PC-3 (cell line): ENCODE results near the gene FAM219B. TPM values are rescaled to one million over a fixed set of nuclear protein-coding genes. Genes with fewer than 3 reads are reported as not detected.

Experiments used
- ATAC-seq: fragments of 200-7000 bp; cut with Tn5 transposase; 2 replicates; pipeline ENCODE4 v1.9.1; 2020; ENCODE audit warnings: mild to moderate bottlenecking, moderate library complexity
- BruUV-seq: library from RNA; stranded (reverse); fragments of 400-500 nt; replicated peaks from 2 replicates; lab custom pipeline; 2021; lab: Mats Ljungman, UMichigan
- CTCF ChIA-PET: fragments of 300-600 bp; sonication (Branson Sonifier 250); formaldehyde crosslinking; loops from one replicate; lab custom pipeline; 2022; ENCODE audit warnings: antibody characterized with exemption; lab: Charles Lee
- POLR2A ChIA-PET: fragments of 300-600 bp; sonication (Branson Sonifier 250); formaldehyde crosslinking; loops from one replicate; lab custom pipeline; 2022; ENCODE audit warnings: antibody characterized with exemption; ENCODE audit not compliant: unreplicated experiment; lab: Charles Lee
- DNase-seq: peaks from one replicate; pipeline ENCODE4 v3.0.0-alpha.2; 2015
- H2AFZ ChIP-seq: fragments of 300-600 bp; sonication (generic); 2 replicates; pipeline ENCODE4 v1.6.0; 2016; ENCODE audit warnings: antibody characterized with exemption, low read length
- H3F3A ChIP-seq: fragments of 300-600 bp; sonication (generic); one replicate; pipeline ENCODE4 v1.6.0; 2017; ENCODE audit warnings: antibody characterized with exemption, low read length, control low read depth, mild to moderate bottlenecking; ENCODE audit not compliant: unreplicated experiment
- H3K27ac ChIP-seq: fragments of 300-600 bp; sonication (generic); 2 replicates; pipeline ENCODE4 v1.5.1; 2016; ENCODE audit warnings: mild to moderate bottlenecking, low read length
- H3K27me3 ChIP-seq: fragments of 300-600 bp; sonication (generic); 2 replicates; pipeline ENCODE4 v1.6.1; 2016; ENCODE audit warnings: low read length, mixed read lengths
- H3K36me3 ChIP-seq: fragments of 300-600 bp; sonication (generic); 2 replicates; pipeline ENCODE4 v1.6.1; 2016; ENCODE audit warnings: low read depth, mixed run types, low read length, mixed read lengths
- H3K4me1 ChIP-seq: fragments of 300-600 bp; sonication (generic); 2 replicates; pipeline ENCODE4 v1.5.1; 2016; ENCODE audit warnings: low read length; ENCODE audit not compliant: insufficient read depth
- H3K4me2 ChIP-seq: fragments of 300-600 bp; sonication (generic); 2 replicates; pipeline ENCODE4 v1.6.0; 2016; ENCODE audit warnings: low read length
- H3K4me3 ChIP-seq: fragments of 300-600 bp; sonication (generic); 2 replicates; pipeline ENCODE4 v1.5.1; 2016; ENCODE audit warnings: mild to moderate bottlenecking, low read length, mixed read lengths
- H3K79me2 ChIP-seq: fragments of 300-600 bp; sonication (generic); 2 replicates; pipeline ENCODE4 v1.6.1; 2017; ENCODE audit warnings: low read length, mixed read lengths
- H3K9ac ChIP-seq: fragments of 300-600 bp; sonication (generic); 2 replicates; pipeline ENCODE4 v1.6.0; 2016; ENCODE audit warnings: mild to moderate bottlenecking, low read length
- H3K9me2 ChIP-seq: fragments of 300-600 bp; sonication (generic); replicated peaks from 2 replicates; pipeline ENCODE4 v1.6.1; 2016; ENCODE audit warnings: mixed run types, low read length, mixed read lengths
- H3K9me3 ChIP-seq: fragments of 300-600 bp; sonication (generic); 2 replicates; pipeline ENCODE4 v1.6.1; 2016; ENCODE audit warnings: low read length, mixed read lengths
- H4K20me1 ChIP-seq: fragments of 300-600 bp; sonication (generic); 2 replicates; pipeline ENCODE4 v1.6.1; 2016; ENCODE audit warnings: low read length, mixed read lengths
- EZH2 ChIP-seq: fragments of 300-600 bp; sonication (generic); IDR thresholded peaks from one replicate; pipeline ENCODE4 v1.6.1; 2017; ENCODE audit warnings: antibody characterized with exemption, mild to moderate bottlenecking, low read length; ENCODE audit not compliant: unreplicated experiment
- EZH2phosphoT487 ChIP-seq: fragments of 300-600 bp; sonication (generic); IDR thresholded peaks from 2 replicates; pipeline ENCODE4 v1.6.1; 2018; ENCODE audit warnings: mild to moderate bottlenecking, antibody characterized with exemption, low read length, borderline replicate concordance
- intact Hi-C: fragments of 100-400 bp; cut with micrococcal nuclease; formaldehyde crosslinking; loops from 2 replicates; pipeline ENCODE4 v1.9.0; 2023
- total RNA-seq: library from RNA; depleted of rRNA; stranded (reverse); fragments of >200 nt; gene quantifications from 2 replicates; pipeline ENCODE4 v1.2.3, GENCODE V29; 2014
- TF ChIP-seq, protein P1 (sequence below): fragments of 300-600 bp; sonication (generic); conservative IDR thresholded peaks from 2 replicates; pipeline ENCODE4 v1.5.1; 2017; ENCODE audit warnings: antibody characterized with exemption, low read depth, mild to moderate bottlenecking, low read length

The FAM219B gene
- total RNA-seq, 1 experiment from 2014 or later: 23.8 TPM

DNA sequence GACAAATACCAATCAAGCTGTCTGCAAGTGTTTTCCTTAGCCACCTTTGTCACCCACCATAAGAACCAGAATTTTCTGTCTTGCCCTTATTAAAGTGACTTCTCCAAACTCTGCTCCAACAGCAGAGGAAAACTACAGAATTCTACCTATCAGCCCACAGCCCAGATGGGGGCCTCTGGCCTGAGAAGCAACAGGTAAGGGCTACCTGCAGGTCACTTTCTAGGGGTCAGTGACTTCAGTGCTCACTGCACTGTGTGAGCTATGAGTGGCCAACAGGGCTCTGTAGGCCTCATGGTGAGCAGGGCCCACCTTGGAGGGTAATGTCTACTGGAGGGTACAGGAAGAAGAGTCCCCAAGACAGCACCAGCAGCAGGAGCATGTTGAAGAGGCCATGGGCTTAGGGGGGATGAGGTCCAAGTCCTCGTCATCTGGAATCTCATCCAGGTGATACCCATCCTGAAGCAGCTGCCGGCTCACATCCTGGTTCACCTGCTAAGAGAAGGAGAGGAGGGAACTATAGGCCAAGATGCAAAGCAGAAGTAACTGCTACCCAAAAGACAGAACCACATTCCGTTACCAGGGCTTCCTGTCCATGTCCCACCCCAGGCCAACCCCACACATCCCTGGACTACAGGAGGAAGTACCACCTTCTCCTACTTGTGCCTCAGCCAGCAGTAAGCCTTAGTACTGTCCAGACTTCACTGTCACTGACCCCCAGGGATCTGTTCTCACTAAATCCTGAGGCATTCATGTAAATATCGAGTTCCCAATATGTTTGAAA is 4.2 kb downstream of the FAM219B start:
- no TSS peak for BruUV-seq
- ChIA-PET POLR2A (interaction anchor here (0.6 kb wide), 1 partner anchor 93 kb away, joined by 4 read pairs; no protein-coding TSS in a partner anchor), CTCF (interaction anchor here (0.7 to 1.2 kb wide), 5 partner anchors 11 to 131 kb away, joined by 3 to 8 read pairs (median 4); no protein-coding TSS in a partner anchor)
- Histone ChIP-seq H3K4me2 (no peak overlapping the region), H3K9me3 (no peaks in the 10 kb centered on the region), H3K9ac (no peak overlapping the region), H3K4me1 (peaks cover 22% of the 10 kb centered on the region), H3K79me2 (peaks cover 21% of the 10 kb centered on the region), H2AFZ (no peak overlapping the region), H3K36me3 (peaks cover 17% of the 10 kb centered on the region; the same call in 1 of the 2 replicates), H3K27ac (no peak overlapping the region), H3K27me3 (no peaks in the 10 kb centered on the region), H4K20me1 (no peaks in the 10 kb centered on the region), H3K4me3 (no peak overlapping the region), H3F3A (peaks cover 4% of the 10 kb centered on the region), H3K9me2 (no peaks in the 10 kb centered on the region)
- no peak for DNase-seq
- TF ChIP-seq EZH2phosphoT487: no peak
- TF ChIP-seq, protein P1, sequence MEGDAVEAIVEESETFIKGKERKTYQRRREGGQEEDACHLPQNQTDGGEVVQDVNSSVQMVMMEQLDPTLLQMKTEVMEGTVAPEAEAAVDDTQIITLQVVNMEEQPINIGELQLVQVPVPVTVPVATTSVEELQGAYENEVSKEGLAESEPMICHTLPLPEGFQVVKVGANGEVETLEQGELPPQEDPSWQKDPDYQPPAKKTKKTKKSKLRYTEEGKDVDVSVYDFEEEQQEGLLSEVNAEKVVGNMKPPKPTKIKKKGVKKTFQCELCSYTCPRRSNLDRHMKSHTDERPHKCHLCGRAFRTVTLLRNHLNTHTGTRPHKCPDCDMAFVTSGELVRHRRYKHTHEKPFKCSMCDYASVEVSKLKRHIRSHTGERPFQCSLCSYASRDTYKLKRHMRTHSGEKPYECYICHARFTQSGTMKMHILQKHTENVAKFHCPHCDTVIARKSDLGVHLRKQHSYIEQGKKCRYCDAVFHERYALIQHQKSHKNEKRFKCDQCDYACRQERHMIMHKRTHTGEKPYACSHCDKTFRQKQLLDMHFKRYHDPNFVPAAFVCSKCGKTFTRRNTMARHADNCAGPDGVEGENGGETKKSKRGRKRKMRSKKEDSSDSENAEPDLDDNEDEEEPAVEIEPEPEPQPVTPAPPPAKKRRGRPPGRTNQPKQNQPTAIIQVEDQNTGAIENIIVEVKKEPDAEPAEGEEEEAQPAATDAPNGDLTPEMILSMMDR: no peak
- TF ChIP-seq EZH2: no peak
- intact Hi-C loops: loop anchor here (5.0 to 10.0 kb wide), 2 partner anchors 35 to 58 kb away; partner anchors contain the start of genes COX5A and ULK3
- no peak for ATAC-seq

DNA sequence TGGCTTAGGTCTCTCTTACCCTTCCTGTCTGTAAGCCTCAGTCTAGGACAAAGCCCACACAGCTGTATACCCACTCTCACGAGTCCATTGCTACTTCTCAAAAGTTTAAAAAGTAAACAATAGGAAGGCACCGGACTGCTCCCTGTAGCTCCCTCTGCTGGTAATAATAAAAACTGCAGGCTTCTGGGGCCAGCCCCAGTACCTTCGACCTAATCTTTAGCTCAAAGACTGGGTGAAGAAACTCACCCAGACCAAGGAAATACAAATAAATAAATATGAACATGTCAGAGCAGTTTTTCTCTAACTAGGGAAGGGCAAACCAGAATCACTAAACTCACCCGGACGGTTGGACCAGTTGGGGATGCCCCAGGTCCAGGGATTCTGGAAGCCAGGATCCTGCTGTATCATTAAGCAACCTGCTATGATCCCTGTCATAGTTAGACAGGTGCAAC is 5.0 kb downstream of the FAM219B start:
- intact Hi-C loops: loop anchor here (5.0 to 10.0 kb wide), 2 partner anchors 36 to 57 kb away; partner anchors contain the start of genes COX5A and ULK3
- peaks cover 17% of the 10 kb centered on the region; the same call in 1 of the 2 replicates for H3K36me3 ChIP-seq
- POLR2A ChIA-PET: interaction anchor here (0.6 kb wide), 2 partner anchors 62 to 93 kb away, joined by 3 to 4 read pairs; no protein-coding TSS in a partner anchor

More for the DNA sequence above, 5.0 kb downstream of the FAM219B start:
- H3K9me3 ChIP-seq: no peaks in the 10 kb centered on the region
- H3F3A ChIP-seq: peaks cover 4% of the 10 kb centered on the region
- H3K4me1 ChIP-seq: peaks cover 16% of the 10 kb centered on the region
- no peak overlapping the region for H3K9ac ChIP-seq
- no peak overlapping the region for H3K4me3 ChIP-seq
- BruUV-seq: no TSS peak
- CTCF ChIA-PET: interaction anchor here (0.7 to 1.2 kb wide), 6 partner anchors 10 to 131 kb away, joined by 3 to 8 read pairs (median 4); no protein-coding TSS in a partner anchor
- no peak overlapping the region for H2AFZ ChIP-seq
- no peak overlapping the region for H3K4me2 ChIP-seq
- no peak overlapping the region for H3K27ac ChIP-seq
- no peaks in the 10 kb centered on the region for H3K9me2 ChIP-seq
- TF ChIP-seq EZH2phosphoT487: no peak
- no peak for TF ChIP-seq EZH2
- TF ChIP-seq, protein P1: peak; percentile 89
- ATAC-seq (peak; percentile 52), DNase-seq (peak; percentile 86)
- peaks cover 21% of the 10 kb centered on the region for H3K79me2 ChIP-seq
- no peaks in the 10 kb centered on the region for H3K27me3 ChIP-seq
- H4K20me1 ChIP-seq: no peaks in the 10 kb centered on the region
